GM19468 (cell line): ENCODE measurements around the gene RHBDD1.

Source experiments
- ATAC-seq: cut with Tn5 transposase; IDR thresholded peaks from one replicate; pipeline ENCODE4 v1.9.1; 2021; ENCODE audit warnings: mild to moderate bottlenecking, moderate library complexity, moderate number of reproducible peaks; ENCODE audit not compliant: unreplicated experiment; ENCODE audit errors: extremely low read depth

RHBDD1 gene

DNA sequence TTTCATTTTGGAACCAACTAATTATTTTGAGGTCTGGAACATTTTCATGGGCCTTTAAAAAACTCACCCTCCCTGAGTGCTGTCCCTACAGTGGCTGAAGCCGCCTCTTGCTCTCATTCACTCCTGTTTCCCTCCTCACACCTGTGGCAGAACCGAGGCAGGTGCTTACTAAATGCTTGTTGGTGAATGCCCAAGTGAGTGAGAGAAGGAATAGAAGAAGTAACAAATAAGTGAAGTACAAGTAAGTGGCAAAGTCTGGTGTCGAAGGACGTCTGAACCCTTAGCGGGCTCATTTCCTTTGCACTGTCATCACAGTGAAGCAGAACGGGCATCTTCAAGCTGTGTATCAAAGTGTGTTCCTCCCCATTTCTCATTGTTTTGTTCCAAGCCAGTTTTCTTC, 135.2 kb downstream of the RHBDD1 start:
- peak; percentile 10 for ATAC-seq

DNA sequence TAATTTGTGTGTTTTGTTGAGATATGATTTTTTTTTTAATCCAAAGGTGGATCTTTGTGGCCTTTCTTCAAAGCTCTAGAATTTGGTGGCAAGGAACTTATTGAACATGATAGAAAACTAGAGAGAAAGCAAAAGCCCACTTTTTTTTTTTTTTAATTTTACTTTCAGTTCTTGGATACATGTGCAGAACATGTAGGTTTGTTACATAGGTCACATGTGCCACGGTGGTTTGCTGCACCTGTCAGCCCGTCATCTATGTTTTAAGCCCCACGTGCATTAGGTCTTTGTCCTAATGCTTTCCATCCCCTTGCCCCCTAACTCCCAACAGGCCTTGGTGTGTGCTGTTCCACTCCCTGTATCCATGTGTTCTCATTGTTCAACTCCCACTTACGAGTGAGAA, 135.9 kb downstream of the RHBDD1 start:
- ATAC-seq: peak; percentile 28

DNA sequence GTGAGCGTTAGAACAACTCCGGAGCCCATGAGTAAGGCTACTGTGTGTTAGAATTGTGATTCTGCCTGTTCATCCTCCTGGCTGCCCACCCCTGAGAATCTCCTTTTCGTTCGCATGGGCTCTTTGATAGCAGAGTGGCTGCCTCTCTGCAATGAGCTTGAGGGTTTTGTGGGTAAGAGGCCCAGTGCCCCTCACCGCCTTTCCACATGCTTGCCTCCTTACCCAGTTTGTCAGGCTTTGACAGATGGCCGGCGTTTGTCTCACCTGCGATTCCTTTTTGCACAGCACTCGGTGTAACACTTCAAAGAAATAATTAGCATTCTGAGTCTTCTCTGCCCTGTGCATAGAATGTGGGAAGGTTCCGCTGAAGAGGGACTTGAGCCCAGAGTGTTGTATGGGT, 138.0 kb downstream of the RHBDD1 start:
- no peak for ATAC-seq

DNA sequence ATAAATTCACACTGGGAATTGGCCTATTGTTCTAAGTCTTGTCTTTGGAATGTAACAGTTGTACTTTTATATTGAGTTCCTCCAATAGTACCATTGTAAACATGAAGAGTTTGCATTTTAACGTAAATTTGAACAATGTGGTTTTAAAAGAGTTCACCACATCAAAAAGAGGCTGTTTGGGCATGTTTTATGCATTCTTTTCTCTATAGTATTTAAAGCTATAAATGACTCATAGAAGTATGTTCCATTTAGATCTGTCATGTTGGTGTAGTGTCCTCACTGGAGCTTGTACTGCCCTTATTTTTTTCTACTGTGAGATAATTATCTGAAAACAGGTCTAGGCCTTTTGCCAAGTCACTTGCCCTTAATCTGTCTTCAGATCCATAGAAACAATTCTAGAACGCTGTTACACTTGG, 141.9 kb downstream of the RHBDD1 start:
- no peak for ATAC-seq

DNA sequence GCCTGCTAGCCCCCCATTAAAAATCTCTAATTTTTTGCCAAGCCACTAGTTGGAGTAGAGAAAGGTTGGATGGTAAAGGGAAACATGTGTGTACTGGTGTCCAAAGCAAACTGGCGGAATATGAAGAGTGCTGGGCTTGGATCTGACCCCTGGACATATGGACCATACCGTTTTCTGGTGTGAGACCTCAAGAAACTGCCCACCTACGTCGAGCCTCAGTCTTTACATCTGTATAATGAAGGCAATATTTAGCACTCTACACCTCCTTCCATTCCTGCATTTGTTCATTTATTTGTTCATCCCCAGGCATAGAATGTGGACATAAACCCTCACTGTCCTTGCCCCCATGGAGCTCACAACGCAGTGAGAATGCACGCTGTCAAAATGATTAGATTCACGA, 142.4 kb downstream of the RHBDD1 start:
- no peak for ATAC-seq

DNA sequence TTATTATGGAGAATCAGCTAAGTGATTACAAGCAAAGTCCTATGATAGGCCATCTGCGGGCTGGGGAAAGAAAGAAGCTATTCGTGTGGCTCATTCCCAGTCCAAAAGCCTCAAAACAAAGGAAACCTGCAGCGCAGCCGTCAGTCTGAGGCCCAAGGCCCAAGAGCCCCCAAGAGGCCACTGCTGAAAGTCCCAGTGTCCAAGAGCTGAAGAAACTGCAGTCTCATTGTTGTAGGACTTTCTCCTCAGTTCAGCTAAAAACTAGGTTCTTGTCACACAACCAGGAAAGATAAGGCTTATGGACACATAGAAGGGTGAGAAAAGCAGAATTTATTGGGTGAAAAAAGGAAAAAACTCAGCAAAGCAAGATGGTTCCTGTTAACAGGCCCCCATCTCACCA, 143.2 kb downstream of the RHBDD1 start:
- ATAC-seq: no peak

DNA sequence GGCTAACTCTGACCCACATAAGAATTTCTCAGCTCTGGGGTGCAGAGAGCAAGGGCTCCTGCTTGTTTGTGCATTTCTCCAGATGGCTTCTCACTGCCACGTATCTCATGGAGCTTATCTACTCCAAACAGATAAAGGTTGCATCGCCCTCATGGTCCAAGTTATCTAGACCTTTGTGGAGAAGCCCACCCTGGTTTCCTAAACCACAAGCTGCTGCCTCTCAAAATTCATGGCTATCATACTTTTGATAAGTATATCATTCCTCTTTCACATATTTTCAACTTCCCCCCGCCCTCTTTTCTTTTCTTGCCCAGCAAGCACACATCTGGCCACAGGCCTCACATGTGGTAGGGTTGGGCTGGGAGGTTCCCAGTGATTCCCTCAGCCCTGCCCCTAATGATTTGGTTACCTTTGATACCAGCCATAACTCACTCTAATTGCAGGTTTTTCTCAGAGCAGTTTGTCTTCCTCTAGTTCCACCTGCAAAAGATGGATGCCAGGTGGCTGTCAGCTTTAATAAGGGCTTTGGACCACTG, 146.0 kb downstream of the RHBDD1 start:
- no peak for ATAC-seq

DNA sequence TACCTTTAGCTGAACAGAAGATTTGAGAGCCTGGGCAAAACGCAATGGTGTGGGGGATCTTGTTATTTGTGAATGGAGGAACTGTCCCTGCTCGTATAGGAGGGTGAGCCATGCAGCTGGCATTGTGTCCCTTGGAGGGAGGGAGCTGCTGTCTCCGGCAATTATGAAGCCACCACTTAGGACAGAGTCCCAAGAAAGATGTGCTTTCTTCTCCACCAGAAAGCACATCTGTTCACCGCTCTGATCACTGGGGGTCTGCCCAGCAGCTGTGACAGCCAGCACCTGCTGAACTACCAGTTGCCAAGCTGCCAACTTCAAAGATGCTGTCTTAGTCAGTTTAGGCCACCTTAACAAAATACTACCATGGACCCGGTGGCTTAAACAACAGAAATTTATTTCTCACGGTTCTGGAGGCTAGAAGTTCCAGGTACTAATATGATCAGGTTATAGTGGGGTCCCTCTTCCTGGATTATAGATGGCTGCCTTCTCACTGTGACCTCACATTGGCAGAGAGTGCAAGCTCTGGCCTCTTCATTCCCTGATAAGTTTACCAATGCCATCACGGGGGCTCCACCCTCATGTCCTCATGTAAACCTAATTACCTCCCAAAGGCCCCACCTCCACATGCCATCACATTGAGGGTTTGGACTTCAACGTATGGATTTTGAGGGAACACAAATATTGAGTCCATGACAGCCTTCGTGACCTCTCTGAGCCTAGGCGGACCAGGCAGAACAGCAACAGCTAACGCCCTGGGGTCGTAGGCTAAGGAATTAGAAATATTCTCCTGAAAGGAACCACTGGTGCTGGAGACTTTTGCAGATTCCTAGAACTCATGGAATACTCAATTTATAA, 148.3 kb downstream of the RHBDD1 start:
- no peak for ATAC-seq

DNA sequence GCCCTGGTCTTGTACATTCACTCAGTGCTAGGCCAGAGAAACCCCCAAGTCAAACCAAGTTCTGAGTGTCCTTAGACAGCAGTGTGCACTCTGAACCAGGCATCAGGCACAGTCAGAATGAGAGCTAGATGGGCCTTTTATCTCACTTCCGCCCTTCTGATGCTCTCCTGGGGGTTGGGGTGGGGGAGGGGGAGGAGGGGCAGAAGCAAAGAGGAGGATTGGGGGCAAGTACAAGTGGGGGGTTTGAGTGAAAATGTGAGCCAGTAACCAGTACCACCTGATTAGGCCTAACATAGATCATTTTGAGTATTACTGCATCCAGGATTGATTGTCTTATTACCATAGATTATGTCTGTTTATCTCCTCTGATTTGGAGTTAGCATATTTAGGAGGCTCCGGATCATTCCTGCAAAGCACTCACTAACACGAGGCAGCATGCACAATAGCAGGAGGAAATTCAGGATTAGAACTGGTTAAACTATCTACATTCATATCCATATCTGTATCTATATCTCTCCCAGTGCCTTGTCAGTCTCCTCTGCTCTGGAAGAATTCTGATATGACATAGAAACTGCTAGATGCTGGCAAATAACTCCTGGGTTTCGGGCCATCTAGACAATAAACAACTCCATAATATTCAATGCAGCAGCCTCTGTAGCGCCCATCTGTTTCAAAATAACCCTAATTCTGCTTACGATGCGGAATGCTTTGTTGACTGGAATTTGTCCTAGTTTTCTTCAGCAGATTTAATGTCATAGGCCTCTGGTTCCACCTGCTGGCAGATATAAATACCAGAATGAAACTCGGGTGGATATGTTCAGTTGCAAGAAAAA, 149.1 kb downstream of the RHBDD1 start:
- peak; percentile 82 for ATAC-seq

DNA sequence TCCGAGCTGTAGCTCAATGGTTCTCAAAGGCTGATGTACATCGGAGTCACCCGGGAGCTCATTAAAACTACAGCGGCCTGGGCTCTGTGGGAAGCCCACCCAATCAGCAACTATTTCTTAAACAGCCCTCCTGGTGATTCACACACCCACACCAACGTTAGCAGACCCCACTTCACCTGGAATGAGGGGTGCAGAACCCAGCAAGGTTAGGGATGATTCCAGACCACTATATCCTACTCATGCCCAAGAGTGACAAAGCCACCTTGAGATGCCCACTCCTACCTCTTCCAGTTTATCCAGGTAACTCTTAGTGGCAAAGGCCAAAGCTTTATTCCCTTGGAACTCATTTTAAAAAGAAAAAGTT, 149.7 kb downstream of the RHBDD1 start:
- no peak for ATAC-seq

DNA sequence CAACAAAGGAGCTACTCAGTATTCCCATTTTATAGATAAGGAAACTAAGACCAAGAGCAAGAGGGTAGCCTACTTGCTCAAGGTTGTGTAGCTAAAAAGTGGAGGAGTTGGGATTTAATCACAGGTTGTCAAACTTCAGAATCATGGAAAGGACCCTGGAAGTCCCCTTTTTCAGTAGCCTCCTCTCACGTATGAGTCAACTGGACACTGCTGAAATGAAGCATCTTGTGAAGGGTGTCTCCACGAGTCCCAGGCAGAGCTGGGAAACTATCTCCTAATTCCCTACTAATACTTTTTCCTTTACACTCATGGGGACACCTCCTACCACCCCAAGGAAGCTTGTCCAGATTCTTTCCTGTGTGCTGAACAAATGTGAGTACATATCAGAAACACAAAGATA, 155.8 kb downstream of the RHBDD1 start:
- ATAC-seq: no peak

DNA sequence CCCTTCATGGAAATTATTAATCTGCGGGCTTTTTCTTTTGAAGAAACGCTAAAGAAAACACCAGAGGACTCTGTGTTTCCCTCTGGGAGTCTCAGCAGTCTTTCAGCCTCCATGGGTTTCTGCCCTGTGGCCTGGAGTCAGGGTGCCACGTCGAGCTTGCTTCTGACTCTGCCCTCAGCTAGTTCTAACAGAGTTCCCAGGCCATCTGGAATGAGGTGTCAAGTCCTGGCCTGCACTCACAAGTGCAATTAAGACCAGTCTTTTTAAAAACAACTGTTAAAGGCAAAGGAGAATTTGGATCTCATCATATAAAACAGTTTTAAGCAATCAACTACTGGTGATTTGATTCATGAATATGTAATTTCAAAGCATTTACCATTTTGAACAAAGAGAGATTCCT, 157.3 kb downstream of the RHBDD1 start:
- ATAC-seq: no peak

DNA sequence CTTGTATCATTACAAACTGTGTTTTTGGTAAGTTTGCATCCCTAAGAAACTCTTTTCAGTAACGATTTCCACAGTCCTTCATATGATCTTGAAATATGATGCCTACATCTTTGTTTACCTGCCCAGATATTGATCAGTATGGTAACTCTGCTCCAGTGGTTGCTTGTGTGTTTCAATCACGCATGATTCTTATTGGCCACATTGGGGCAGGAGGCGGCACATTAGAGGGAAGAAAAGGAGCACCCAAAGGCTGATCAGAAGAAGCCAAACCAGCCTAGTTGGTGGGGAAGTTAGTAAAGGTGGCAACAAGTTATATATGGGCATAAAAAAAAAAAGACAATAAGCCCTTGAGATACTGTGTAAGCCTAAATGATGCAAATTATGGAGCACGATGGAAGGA, 158.9 kb downstream of the RHBDD1 start:
- no peak for ATAC-seq

DNA sequence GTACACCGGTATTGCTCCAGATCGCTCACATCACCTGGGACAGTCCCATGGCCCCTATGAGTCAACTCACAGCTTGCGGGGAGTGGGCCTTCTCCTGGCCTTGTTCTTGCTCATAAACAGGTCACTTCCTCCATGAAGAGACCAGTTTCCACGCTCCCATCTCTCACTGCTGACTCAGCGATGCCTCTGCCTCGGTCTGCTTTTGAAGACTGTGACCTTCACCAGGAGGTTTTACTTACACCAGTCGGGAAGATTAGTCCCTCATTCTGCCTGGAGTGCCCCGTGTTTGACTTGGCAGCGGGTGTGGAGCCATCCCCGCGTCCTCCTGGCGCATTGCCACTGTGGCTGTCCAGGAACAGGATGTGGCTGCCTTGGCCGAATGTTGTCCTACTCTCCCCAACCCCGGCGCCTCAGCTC, 159.8 kb downstream of the RHBDD1 start:
- ATAC-seq: no peak

DNA sequence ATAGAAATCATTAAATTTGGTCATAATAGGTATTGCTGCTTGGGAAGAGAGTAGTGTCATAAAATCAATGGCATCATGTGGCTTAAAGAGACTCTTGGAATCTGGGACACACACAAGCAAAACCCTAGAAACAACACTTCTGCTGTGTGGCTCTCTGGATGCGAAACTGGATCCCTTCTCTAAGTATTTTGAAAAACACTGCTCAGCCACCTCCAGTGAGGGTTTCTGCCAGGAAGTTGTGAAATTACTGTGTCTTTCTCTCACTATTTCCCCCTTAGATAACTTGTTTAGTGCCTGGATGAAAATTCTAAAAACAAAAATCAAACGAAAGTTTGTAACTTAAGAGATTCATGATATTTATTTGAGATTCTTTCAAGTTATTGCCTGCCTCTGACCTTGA, 163.8 kb downstream of the RHBDD1 start:
- no peak for ATAC-seq

DNA sequence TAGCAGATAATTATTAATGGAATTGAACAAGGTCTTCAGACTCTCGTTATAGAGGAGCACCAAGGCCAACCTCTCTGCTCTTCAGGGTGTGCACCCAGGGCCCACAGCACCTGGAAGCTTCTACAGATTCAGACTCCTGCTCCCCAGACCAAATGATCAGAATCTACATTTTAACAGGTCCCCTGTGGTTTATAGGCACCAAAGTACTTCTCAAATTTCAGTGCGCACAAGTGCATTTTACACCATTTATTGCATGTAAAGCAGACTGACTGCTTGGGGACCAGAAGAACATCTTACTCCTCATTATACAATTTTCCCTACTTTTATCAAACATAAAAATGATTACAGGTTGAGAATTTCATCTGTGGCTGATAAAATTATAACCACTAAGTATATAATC, 164.3 kb downstream of the RHBDD1 start:
- ATAC-seq: no peak

DNA sequence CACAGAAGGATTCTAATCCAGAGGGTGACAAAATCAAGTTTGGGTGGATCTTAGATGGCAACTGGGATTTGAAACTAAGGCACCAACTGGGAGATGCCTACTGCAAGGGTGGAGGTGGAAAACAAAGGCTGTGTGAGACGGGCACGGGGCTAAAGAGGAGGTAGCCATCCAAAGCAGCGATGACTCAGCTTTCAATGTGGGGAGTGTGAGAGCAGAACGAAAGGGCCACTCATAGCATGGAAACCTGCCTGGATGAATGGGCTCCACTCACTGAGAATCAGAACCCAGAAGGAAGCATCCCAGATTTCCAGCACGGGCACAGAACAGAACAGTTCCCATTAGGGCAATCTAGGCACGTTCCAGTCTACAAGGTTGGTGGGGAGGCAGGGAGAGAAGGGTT, 168.6 kb downstream of the RHBDD1 start:
- no peak for ATAC-seq

DNA sequence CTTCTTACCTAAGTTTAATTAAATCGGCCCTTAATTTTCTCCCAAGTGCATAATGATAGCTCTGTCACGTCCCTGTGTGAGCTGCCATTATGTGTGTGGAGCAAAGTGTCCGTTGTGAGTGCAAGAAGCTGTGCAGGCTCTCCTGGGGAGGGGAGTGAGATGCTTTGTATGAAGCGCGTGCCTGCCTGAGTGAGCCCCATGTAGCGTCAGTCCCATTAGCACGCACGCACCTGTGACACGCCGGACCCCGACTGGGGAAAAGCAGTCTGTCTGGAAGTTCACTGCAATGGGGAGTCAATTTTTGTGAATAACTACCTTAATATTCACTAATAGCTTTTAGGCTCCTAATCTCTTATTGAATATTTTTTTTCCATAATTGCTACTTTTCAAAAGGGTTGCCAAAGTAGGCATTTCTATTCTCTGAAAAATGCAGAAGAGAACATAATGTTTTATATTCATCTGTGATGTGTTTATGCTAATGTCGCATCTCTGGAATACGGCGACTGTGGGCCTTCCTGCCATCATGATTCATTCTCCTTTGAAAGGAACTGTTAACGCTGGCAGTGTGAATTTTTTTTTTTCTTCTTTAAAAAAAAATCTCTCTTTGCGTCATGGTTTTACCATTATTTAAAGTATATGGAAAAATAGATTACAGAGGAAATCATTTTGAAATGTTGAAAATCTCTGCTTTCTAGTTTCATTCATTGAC, 170.5 kb downstream of the RHBDD1 start:
- no peak for ATAC-seq

DNA sequence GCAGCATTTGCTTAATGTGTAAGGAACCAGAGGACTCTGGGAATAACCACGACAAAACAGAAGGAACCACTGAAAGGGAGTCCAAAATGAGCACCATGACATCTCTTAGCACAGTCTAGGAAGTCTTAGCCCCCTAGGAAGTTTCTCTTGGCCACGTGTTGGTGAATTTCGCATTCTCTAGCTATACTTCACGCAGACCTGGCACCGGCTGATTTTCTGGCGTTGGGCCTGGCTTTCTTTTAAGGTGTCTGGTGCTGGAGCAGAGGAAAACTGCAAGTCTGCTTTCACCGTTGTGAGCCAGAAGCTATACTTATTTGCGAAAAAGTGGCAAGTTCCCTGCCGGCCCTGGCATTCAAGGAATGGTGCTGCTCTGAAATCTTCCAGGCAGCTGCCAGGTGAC, 171.3 kb downstream of the RHBDD1 start:
- ATAC-seq: no peak

DNA sequence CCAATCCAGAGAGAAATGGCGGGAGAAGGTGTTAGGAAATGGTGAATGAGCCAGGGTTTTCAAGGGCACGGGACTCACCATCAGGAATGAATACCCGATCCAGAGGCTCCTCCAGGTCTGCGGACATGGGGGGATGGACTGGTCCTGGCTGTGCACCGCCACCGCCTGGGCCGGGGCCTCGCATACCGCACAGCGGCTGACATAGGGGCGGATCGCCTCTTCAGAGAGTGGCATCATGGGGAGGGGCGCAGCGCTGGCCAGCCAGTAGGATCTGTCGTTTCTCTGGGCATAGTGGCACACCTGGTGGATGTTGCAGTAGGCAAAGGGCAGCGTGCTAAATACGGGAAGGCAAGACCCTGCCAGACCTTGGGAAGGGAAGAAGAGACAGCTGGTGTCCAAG, 172.1 kb downstream of the RHBDD1 start:
- no peak for ATAC-seq

DNA sequence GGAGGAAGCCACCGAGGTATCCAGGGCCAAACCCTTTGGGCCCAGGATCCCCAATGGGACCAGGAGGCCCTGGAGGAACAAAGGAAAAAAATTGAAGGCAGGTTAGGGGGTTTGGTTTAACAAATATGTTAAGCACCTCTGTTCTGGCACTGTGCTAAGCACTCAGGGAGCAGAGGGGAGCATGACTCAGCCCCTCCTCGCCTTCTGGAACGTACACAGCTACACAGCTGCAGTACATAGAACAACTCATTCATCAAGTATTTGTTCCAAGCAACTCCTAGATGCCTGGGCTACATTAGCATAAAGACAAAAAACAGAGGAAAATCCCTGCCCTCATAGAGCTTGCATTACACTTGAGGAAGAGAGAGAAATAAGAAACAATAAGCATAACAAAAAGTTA, 174.6 kb downstream of the RHBDD1 start:
- no peak for ATAC-seq
